Smooth muscle cell (in vitro differentiated cells): ENCODE data around the gene NKX1-1. TPM values are rescaled to one million over a fixed set of nuclear protein-coding genes. Genes with fewer than 3 reads are reported as not detected.

Experiments
- DNase-seq: peaks from one replicate; lab custom pipeline; 2025; ENCODE audit not compliant: unreplicated experiment; lab: John Stamatoyannopoulos, UW
- H2AFZ ChIP-seq: fragments of 200-600 bp; sonication (generic); 2 replicates; pipeline ENCODE4 v1.6.0; 2016; ENCODE audit warnings: antibody characterized with exemption, low read depth, mild to moderate bottlenecking
- H3F3A ChIP-seq: fragments of 200-600 bp; sonication (generic); 2 replicates; pipeline ENCODE4 v1.6.0; 2017; ENCODE audit warnings: antibody characterized with exemption, low read depth
- H3K27ac ChIP-seq: fragments of 200-600 bp; sonication (generic); 2 replicates; pipeline ENCODE4 v1.5.1; 2016; ENCODE audit warnings: low read depth, mild to moderate bottlenecking
- H3K27me3 ChIP-seq: fragments of 200-600 bp; sonication (generic); 2 replicates; pipeline ENCODE4 v1.6.1; 2016; ENCODE audit warnings: low read depth, mild to moderate bottlenecking
- H3K36me3 ChIP-seq: fragments of 200-600 bp; sonication (generic); 2 replicates; pipeline ENCODE4 v1.5.1; 2016; ENCODE audit warnings: low read depth
- H3K4me1 ChIP-seq: fragments of 200-600 bp; sonication (generic); 2 replicates; pipeline ENCODE4 v1.5.1; 2016; ENCODE audit warnings: low read depth
- H3K4me2 ChIP-seq: fragments of 200-600 bp; sonication (generic); 2 replicates; pipeline ENCODE4 v1.6.0; 2016; ENCODE audit warnings: mild to moderate bottlenecking
- H3K4me3 ChIP-seq: fragments of 200-600 bp; sonication (generic); 2 replicates; pipeline ENCODE4 v1.5.1; 2016; ENCODE audit warnings: mild to moderate bottlenecking
- H3K79me2 ChIP-seq: fragments of 200-600 bp; sonication (generic); 2 replicates; pipeline ENCODE4 v1.6.0; 2016; ENCODE audit warnings: low read depth, mild to moderate bottlenecking
- H3K9ac ChIP-seq: fragments of 200-600 bp; sonication (generic); 2 replicates; pipeline ENCODE4 v1.6.0; 2016; ENCODE audit warnings: low read depth
- H3K9me3 ChIP-seq: fragments of 200-600 bp; sonication (generic); replicated peaks from 2 replicates; pipeline ENCODE4 v1.5.1; 2016; ENCODE audit warnings: low read depth
- H4K20me1 ChIP-seq: fragments of 200-600 bp; sonication (generic); 2 replicates; pipeline ENCODE4 v1.6.0; 2016; ENCODE audit warnings: low read depth
- CTCF ChIP-seq: fragments of 200-600 bp; sonication (generic); IDR thresholded peaks from 2 replicates; pipeline ENCODE4 v1.5.1; 2017; ENCODE audit warnings: borderline replicate concordance, mild to moderate bottlenecking, antibody characterized with exemption; ENCODE audit not compliant: insufficient read depth, poor library complexity, severe bottlenecking
- WGBS: methylation state at CpG from one replicate; pipeline ENCODE4 v1.1.7; 2016; ENCODE audit warnings: low lambda C conversion rate; 5-methylcytosine and 5-hydroxymethylcytosine counted together
- polyA plus RNA-seq: library from polyadenylated mRNA; unstranded; fragments of >200 nt; fragmentation: Nextera tagmentation; extraction: Ambion mirVana; gene quantifications from 2 replicates; pipeline ENCODE4 v1.2.1, GENCODE V29; 2016
- total RNA-seq: library from RNA; depleted of rRNA; stranded (reverse); fragments of >200 nt; gene quantifications from 2 replicates; pipeline ENCODE4 v1.2.3, GENCODE V29; 2014

Gene NKX1-1
- total and polyA plus RNA-seq, 2 experiments from 2014 or later: not detected

- H3K79me2 ChIP-seq: no peaks in the 10 kb centered on the region
- no peak overlapping the region for H3K4me3 ChIP-seq
- no peak for DNase-seq
- H3K27me3 ChIP-seq: peaks cover 49% of the 10 kb centered on the region
- no peak for TF ChIP-seq CTCF
- no peaks in the 10 kb centered on the region for H3K36me3 ChIP-seq
- H4K20me1 ChIP-seq: no peaks in the 10 kb centered on the region
- H3K9ac ChIP-seq: no peak overlapping the region
- no peak overlapping the region for H3K4me2 ChIP-seq
- H2AFZ ChIP-seq: no peak overlapping the region
- no peaks in the 10 kb centered on the region for H3K9me3 ChIP-seq
- H3F3A ChIP-seq: no peaks in the 10 kb centered on the region
- no peak overlapping the region for H3K27ac ChIP-seq
- H3K4me1 ChIP-seq: no peaks in the 10 kb centered on the region
- WGBS: 74% methylated on average over 10 of the region's 14 CpGs
Observed at GRCh38 chr4:1400831-1401408, 5.3 kb downstream of the NKX1-1 start.

GRCh38 chr4:1400191-1400805, 5.9 kb downstream of the NKX1-1 start:
- 90% methylated on average over 11 of the region's 11 CpGs for WGBS

DNA sequence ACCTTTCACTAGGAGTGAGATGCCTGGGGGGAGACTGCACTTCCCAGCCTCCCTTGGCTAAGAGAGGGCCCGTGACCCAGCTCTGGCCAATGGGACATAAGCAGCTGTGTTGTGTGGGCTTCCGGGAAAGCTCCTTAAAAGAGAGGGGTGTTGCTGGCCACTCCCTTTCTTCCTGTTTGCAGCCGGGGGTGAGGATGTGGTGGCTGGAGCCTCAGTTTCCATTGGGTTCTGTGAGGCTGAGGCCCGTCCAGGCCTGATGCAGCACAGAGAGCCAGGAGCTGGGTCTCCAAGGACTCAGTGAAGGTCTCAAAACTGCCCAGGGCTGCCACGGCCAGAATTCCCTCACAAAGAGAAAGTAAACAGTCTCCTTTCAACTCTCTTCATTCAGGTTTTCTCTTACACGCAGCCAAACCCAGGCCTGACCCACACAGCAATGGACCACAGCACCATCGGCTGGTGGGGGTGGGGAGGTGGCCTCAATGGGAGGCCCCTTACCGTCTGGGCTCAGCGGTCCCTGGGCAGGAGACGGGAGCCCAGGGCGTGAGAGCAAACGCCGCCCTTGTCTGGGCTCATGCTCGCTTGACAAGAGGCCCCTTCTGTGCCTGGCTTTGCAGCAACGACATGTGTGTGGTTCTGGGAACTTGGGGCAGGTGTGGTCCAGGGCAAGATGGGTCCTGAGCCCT, 6.6 kb downstream of the NKX1-1 start:
- H3K36me3 ChIP-seq: no peaks in the 10 kb centered on the region
- no peaks in the 10 kb centered on the region for H3K4me1 ChIP-seq
- 89% methylated on average over 15 of the region's 15 CpGs for WGBS
- H3K27ac ChIP-seq: no peak overlapping the region
- no peak for DNase-seq
- no peaks in the 10 kb centered on the region for H4K20me1 ChIP-seq
- no peak overlapping the region for H3K4me3 ChIP-seq
- no peak for TF ChIP-seq CTCF
- no peaks in the 10 kb centered on the region for H3F3A ChIP-seq
- H2AFZ ChIP-seq: no peak overlapping the region
- no peak overlapping the region for H3K4me2 ChIP-seq
- peaks cover 36% of the 10 kb centered on the region for H3K27me3 ChIP-seq
- H3K9me3 ChIP-seq: no peaks in the 10 kb centered on the region
- no peaks in the 10 kb centered on the region for H3K79me2 ChIP-seq
- no peak overlapping the region for H3K9ac ChIP-seq

More at GRCh38 chr4:1400191-1400805, 5.9 kb downstream of the NKX1-1 start:
- no peaks in the 10 kb centered on the region for H3K4me1 ChIP-seq
- no peaks in the 10 kb centered on the region for H4K20me1 ChIP-seq
- H3K36me3 ChIP-seq: no peaks in the 10 kb centered on the region
- no peak overlapping the region for H3K9ac ChIP-seq
- no peak overlapping the region for H3K27ac ChIP-seq
- H3K79me2 ChIP-seq: no peaks in the 10 kb centered on the region
- no peak for TF ChIP-seq CTCF
- H3F3A ChIP-seq: no peaks in the 10 kb centered on the region
- no peak overlapping the region for H3K4me3 ChIP-seq
- H2AFZ ChIP-seq: no peak overlapping the region
- H3K9me3 ChIP-seq: no peaks in the 10 kb centered on the region
- no peak for DNase-seq
- H3K4me2 ChIP-seq: no peak overlapping the region
- peaks cover 43% of the 10 kb centered on the region for H3K27me3 ChIP-seq
